GM23248 (cell line): ENCODE results near the gene SKAP1. TPM values are rescaled to one million over a fixed set of nuclear protein-coding genes. Genes with fewer than 3 reads are reported as not detected.

Experiments used
- DNase-seq: peaks from one replicate; pipeline ENCODE4 v3.0.0-alpha.2; 2015
- H2AFZ ChIP-seq: fragments of 200-600 bp; sonication (generic); 2 replicates; pipeline ENCODE4 v1.6.1; 2016; ENCODE audit warnings: antibody characterized with exemption
- H3F3A ChIP-seq: fragments of 200-600 bp; sonication (generic); 2 replicates; pipeline ENCODE4 v1.6.1; 2016; ENCODE audit warnings: mild to moderate bottlenecking, antibody characterized with exemption, mixed run types; ENCODE audit not compliant: insufficient read depth
- H3K27ac ChIP-seq: fragments of 200-600 bp; sonication (generic); 2 replicates; pipeline ENCODE4 v1.5.1; 2016; ENCODE audit warnings: mild to moderate bottlenecking
- H3K27me3 ChIP-seq: fragments of 200-600 bp; sonication (generic); replicated peaks from 2 replicates; pipeline ENCODE4 v1.6.1; 2016; ENCODE audit warnings: mild to moderate bottlenecking; ENCODE audit not compliant: insufficient read depth
- H3K36me3 ChIP-seq: fragments of 200-600 bp; sonication (generic); 2 replicates; pipeline ENCODE4 v1.6.1; 2016; ENCODE audit warnings: low read depth, mild to moderate bottlenecking
- H3K4me1 ChIP-seq: fragments of 200-600 bp; sonication (generic); 2 replicates; pipeline ENCODE4 v1.6.1; 2016; ENCODE audit warnings: mild to moderate bottlenecking; ENCODE audit not compliant: insufficient read depth
- H3K4me2 ChIP-seq: fragments of 200-600 bp; sonication (generic); one replicate; pipeline ENCODE4 v1.6.1; 2016; ENCODE audit warnings: mild to moderate bottlenecking; ENCODE audit not compliant: unreplicated experiment
- H3K4me3 ChIP-seq: fragments of 200-600 bp; sonication (generic); 2 replicates; pipeline ENCODE4 v1.5.1; 2016; ENCODE audit warnings: mild to moderate bottlenecking
- H3K79me2 ChIP-seq: fragments of 200-600 bp; sonication (generic); 2 replicates; pipeline ENCODE4 v1.6.1; 2016; ENCODE audit warnings: mild to moderate bottlenecking; ENCODE audit not compliant: insufficient read depth
- H3K9ac ChIP-seq: fragments of 200-600 bp; sonication (generic); 2 replicates; pipeline ENCODE4 v1.6.1; 2016; ENCODE audit warnings: mild to moderate bottlenecking
- H3K9me2 ChIP-seq: fragments of 200-600 bp; sonication (generic); 2 replicates; pipeline ENCODE4 v1.6.1; 2016; ENCODE audit warnings: mixed run types, mild to moderate bottlenecking, moderate library complexity; ENCODE audit not compliant: insufficient read depth
- H3K9me3 ChIP-seq: fragments of 200-600 bp; sonication (generic); one replicate; pipeline ENCODE4 v1.6.1; 2017; ENCODE audit warnings: low read depth
- H4K20me1 ChIP-seq: fragments of 200-600 bp; sonication (generic); 2 replicates; pipeline ENCODE4 v1.6.0; 2016; ENCODE audit not compliant: insufficient read depth
- EZH2 ChIP-seq: fragments of 200-600 bp; sonication (generic); IDR thresholded peaks from 2 replicates; pipeline ENCODE4 v1.6.1; 2018; ENCODE audit warnings: antibody characterized with exemption, mild to moderate bottlenecking; ENCODE audit not compliant: insufficient read depth, poor library complexity, severe bottlenecking
- EZH2phosphoT487 ChIP-seq: fragments of 200-600 bp; sonication (generic); IDR thresholded peaks from 2 replicates; pipeline ENCODE4 v1.6.1; 2018; ENCODE audit warnings: antibody characterized with exemption, moderate library complexity, mild to moderate bottlenecking, low read depth; ENCODE audit not compliant: insufficient read depth
- WGBS, 2 experiments: methylation state at CpG; one replicate each; pipeline ENCODE4 v1.1.6; 2015 to 2017; ENCODE audit warnings: low lambda C conversion rate in 2 of 2, low coverage in 1 of 2; ENCODE audit errors: missing lambda C conversion rate in 2 of 2; 5-methylcytosine and 5-hydroxymethylcytosine counted together
- in situ Hi-C: fragments of 300-500 bp; cut with MboI; formaldehyde crosslinking; loops from 2 replicates; pipeline ENCODE4 v1.15.0; 2020
- polyA plus RNA-seq: library from polyadenylated mRNA; unstranded; fragments of >200 nt; fragmentation: Nextera tagmentation; extraction: Ambion mirVana; gene quantifications from 2 replicates; pipeline ENCODE4 v1.2.1, GENCODE V29; 2016
- total RNA-seq: library from RNA; depleted of rRNA; stranded (reverse); fragments of >200 nt; shearing (Covaris generic); gene quantifications from 2 replicates; pipeline ENCODE4 v1.2.3, GENCODE V29; 2014

Gene SKAP1
- total and polyA plus RNA-seq, 2 experiments from 2014 or later, result not detected

DNA sequence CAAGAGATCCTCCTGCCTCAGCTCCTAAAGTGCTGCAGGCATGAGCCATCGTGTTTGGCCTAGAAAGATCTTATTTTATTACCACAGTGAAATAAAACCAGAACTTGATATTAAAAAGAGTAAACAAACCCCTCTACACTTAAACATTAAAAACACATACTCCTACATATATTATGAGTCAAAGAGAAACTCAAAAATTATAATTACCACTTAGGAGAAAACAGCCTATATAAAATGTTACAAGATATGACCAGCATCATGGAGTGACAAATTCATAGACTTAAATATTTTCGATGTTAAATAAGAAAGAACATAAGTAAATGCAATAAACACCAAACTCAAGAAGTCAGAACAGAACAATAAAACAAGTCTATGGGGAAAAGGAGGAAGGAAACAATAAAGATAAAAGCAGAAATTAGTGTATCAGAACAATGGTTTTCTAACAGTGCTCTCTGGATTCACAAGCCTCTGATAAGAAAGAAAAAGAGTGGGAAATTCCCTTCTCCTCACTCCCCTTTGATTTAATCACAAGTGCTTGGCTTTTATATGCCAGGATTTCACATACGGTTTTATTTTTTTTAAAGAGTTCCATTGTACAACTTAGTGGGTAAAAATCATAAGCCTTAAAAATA, 23.0 kb downstream of the SKAP1 start:
- DNase-seq, result no peak
- 62 to 68% methylated on average over 3 of the region's 3 CpGs for WGBS, 2 experiments
- Histone ChIP-seq H3K4me2 (no peak overlapping the region), H2AFZ (no peak overlapping the region), H3K4me3 (no peak overlapping the region), H3K27ac (no peak overlapping the region), H4K20me1 (no peaks in the 10 kb centered on the region), H3F3A (no peaks in the 10 kb centered on the region), H3K79me2 (no peaks in the 10 kb centered on the region), H3K9ac (no peak overlapping the region), H3K9me2 (no peaks in the 10 kb centered on the region), H3K9me3 (no peaks in the 10 kb centered on the region), H3K36me3 (no peaks in the 10 kb centered on the region), H3K4me1 (no peaks in the 10 kb centered on the region), H3K27me3 (peaks cover 41% of the 10 kb centered on the region)
- no peak for TF ChIP-seq EZH2
- TF ChIP-seq EZH2phosphoT487, result no peak
- in situ Hi-C loops, result no loop called here

DNA sequence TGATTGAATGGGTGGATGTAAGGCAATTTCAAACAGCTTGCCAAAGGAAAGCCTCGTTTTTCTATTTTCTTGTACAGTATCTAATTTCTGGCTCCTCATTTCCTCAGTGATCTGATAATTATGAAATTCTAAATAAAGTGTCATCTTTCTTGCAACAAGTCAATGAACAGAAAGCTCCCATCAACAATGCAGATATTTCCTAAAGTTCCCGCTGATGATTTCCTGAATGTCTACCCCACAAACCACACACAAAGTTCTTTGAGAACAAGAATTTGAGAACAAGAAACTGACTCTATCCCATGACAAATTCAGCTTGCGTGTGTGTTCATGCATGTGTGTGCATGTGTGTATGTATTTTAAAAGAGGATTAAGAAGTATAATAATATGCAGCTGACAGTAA, 35.2 kb downstream of the SKAP1 start:
- no peaks in the 10 kb centered on the region for H3K9me3 ChIP-seq
- no peaks in the 10 kb centered on the region for H3K79me2 ChIP-seq
- no peak overlapping the region for H3K27ac ChIP-seq
- DNase-seq, result no peak
- no peak overlapping the region for H3K9ac ChIP-seq
- H3K4me3 ChIP-seq, result no peak overlapping the region
- H4K20me1 ChIP-seq, result no peaks in the 10 kb centered on the region
- no peak for TF ChIP-seq EZH2phosphoT487
- no peak for TF ChIP-seq EZH2
- 0 out of 2 replicates have a peak, but pooled peaks cover 4% of the 10 kb centered on the region for H3F3A ChIP-seq
- H3K9me2 ChIP-seq, result no peaks in the 10 kb centered on the region
- no peaks in the 10 kb centered on the region for H3K36me3 ChIP-seq
- in situ Hi-C loops, result no loop called here
- WGBS, 2 experiments, result 40 to 43% methylated on average over 3 of the region's 3 CpGs
- H3K4me2 ChIP-seq, result no peak overlapping the region
- peaks cover 26% of the 10 kb centered on the region; the same call in 1 of the 2 replicates for H3K27me3 ChIP-seq
- H3K4me1 ChIP-seq, result peaks cover 8% of the 10 kb centered on the region
- H2AFZ ChIP-seq, result no peak overlapping the region

DNA sequence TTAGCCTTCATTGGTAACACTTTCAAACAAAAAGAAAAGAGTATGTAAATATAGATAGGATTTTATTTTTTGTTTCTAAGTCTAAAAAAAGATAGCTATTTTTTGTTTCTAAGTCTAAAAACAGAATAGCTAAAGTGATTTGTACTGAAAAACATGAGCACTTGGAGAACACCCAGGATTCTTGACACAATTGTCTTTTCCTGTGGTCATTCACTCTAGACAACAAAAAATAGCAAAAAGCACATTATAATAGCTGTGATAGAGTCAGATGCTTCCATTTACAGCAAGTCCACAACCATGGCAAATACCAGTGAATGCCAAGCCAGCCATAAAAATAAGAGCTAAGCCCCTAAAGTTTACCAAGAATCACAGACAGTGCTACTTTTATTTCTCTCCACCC, 36.7 kb downstream of the SKAP1 start:
- H4K20me1 ChIP-seq, result no peaks in the 10 kb centered on the region
- in situ Hi-C loops, result no loop called here
- 0 out of 2 replicates have a peak, but pooled peaks cover 4% of the 10 kb centered on the region for H3F3A ChIP-seq
- H3K27ac ChIP-seq, result peak overlapping the region; percentile 19; the same call in 1 of the 2 replicates
- no peak for TF ChIP-seq EZH2
- TF ChIP-seq EZH2phosphoT487, result no peak
- H3K9me2 ChIP-seq, result no peaks in the 10 kb centered on the region
- H3K9me3 ChIP-seq, result no peaks in the 10 kb centered on the region
- H3K4me3 ChIP-seq, result peak overlapping the region; percentile 32
- H3K4me2 ChIP-seq, result peak overlapping the region; percentile 70
- peaks cover 8% of the 10 kb centered on the region for H3K4me1 ChIP-seq
- 0 out of 2 replicates have a peak, but pooled peaks cover 18% of the 10 kb centered on the region for H3K27me3 ChIP-seq
- peak; percentile 45 for DNase-seq
- no peaks in the 10 kb centered on the region for H3K36me3 ChIP-seq
- H2AFZ ChIP-seq, result peak overlapping the region; percentile 66
- H3K79me2 ChIP-seq, result no peaks in the 10 kb centered on the region
- 0 out of 2 replicates have a peak overlapping the region, but pooled peaks have one; percentile 10 for H3K9ac ChIP-seq

DNA sequence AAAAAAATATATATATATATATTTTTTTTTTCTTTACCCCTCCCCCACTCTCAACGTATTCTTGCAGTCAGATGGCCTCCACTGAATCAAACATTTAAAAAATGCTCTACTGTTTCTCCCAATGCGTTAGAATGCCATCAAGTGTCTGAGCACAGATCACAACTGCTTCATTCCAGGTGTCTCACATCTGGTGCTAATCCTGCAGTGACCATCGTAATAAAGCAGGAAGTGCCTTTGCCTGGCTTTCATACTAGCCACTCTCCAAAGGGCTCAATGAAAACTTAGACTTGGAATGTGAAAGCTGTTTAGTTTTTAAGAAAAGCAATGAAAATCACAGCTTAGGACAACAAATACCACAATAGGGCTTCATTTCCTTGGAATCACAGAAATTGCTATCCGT, 37.2 kb downstream of the SKAP1 start:
- DNase-seq, result peak; percentile 43

More for the DNA sequence above, 37.2 kb downstream of the SKAP1 start:
- WGBS, 2 experiments, result 13% methylated on average over 4 of the region's 4 CpGs
- Histone ChIP-seq H4K20me1 (no peaks in the 10 kb centered on the region), H3F3A (0 out of 2 replicates have a peak, but pooled peaks cover 4% of the 10 kb centered on the region), H2AFZ (peak overlapping the region; percentile 66), H3K4me3 (peak overlapping the region; percentile 32), H3K79me2 (no peaks in the 10 kb centered on the region), H3K9me3 (no peaks in the 10 kb centered on the region), H3K9me2 (no peaks in the 10 kb centered on the region), H3K4me1 (peaks cover 8% of the 10 kb centered on the region), H3K27me3 (0 out of 2 replicates have a peak, but pooled peaks cover 18% of the 10 kb centered on the region), H3K36me3 (no peaks in the 10 kb centered on the region), H3K9ac (0 out of 2 replicates have a peak overlapping the region, but pooled peaks have one; percentile 10), H3K4me2 (peak overlapping the region; percentile 70), H3K27ac (peak overlapping the region; percentile 19; the same call in 1 of the 2 replicates)
- in situ Hi-C loops, result no loop called here
- TF ChIP-seq EZH2phosphoT487 (no peak), EZH2 (no peak)
